OCI-LY7 (cell line): ENCODE measurements around the gene LSAMP. TPM values are rescaled to one million over a fixed set of nuclear protein-coding genes. Genes with fewer than 3 reads are reported as not detected.

Experiments used
- BruUV-seq: library from RNA; stranded (reverse); fragments of 400-500 nt; replicated peaks from 2 replicates; lab custom pipeline; 2021; lab: Mats Ljungman, UMichigan
- CTCF ChIA-PET: fragments of 300-600 bp; sonication (Branson Sonifier 250); formaldehyde crosslinking; loops from one replicate; lab custom pipeline; 2022; ENCODE audit warnings: antibody characterized with exemption; ENCODE audit not compliant: unreplicated experiment; lab: Charles Lee
- POLR2A ChIA-PET: fragments of 300-600 bp; sonication (Branson Sonifier 250); formaldehyde crosslinking; loops from one replicate; lab custom pipeline; 2022; ENCODE audit warnings: antibody characterized with exemption; lab: Charles Lee
- DNase-seq: peaks from one replicate; pipeline ENCODE4 v3.0.0-alpha.2; 2015; ENCODE audit warnings: low spot score
- H2AFZ ChIP-seq: fragments of 200-600 bp; sonication (generic), shearing (Covaris generic); 2 replicates; pipeline ENCODE4 v1.6.1; 2014; ENCODE audit warnings: mild to moderate bottlenecking, antibody characterized with exemption, low read length, moderate library complexity
- H3K27ac ChIP-seq: fragments of 200-600 bp; sonication (generic); 2 replicates; pipeline ENCODE4 v1.5.1; 2014; ENCODE audit warnings: mixed run types, low read depth, mild to moderate bottlenecking, moderate library complexity, low read length, inconsistent platforms; ENCODE audit not compliant: poor library complexity, severe bottlenecking
- H3K36me3 ChIP-seq: fragments of 200-600 bp; sonication (generic); 2 replicates; pipeline ENCODE4 v1.6.1; 2014; ENCODE audit warnings: mild to moderate bottlenecking, antibody characterized with exemption, low read length, moderate library complexity, mixed read lengths; ENCODE audit not compliant: insufficient read depth
- H3K4me1 ChIP-seq: fragments of 200-600 bp; sonication (generic); 2 replicates; pipeline ENCODE4 v1.5.1; 2014; ENCODE audit warnings: mild to moderate bottlenecking, low read length; ENCODE audit not compliant: insufficient read depth, poor library complexity, severe bottlenecking
- H3K4me2 ChIP-seq: fragments of 200-600 bp; sonication (generic); 2 replicates; pipeline ENCODE4 v1.6.1; 2014; ENCODE audit warnings: mild to moderate bottlenecking, low read length
- H3K4me3 ChIP-seq: fragments of 200-600 bp; sonication (generic); 2 replicates; pipeline ENCODE4 v1.5.1; 2014; ENCODE audit warnings: mild to moderate bottlenecking, low read depth, low read length; ENCODE audit not compliant: poor library complexity, severe bottlenecking
- H3K79me2 ChIP-seq: fragments of 200-600 bp; sonication (generic); 2 replicates; pipeline ENCODE4 v1.6.1; 2016; ENCODE audit warnings: low read depth, mild to moderate bottlenecking, low read length, moderate library complexity, mixed read lengths; ENCODE audit not compliant: insufficient read depth
- H3K9me2 ChIP-seq: fragments of 200-600 bp; sonication (generic); 2 replicates; pipeline ENCODE4 v1.6.1; 2016; ENCODE audit warnings: mild to moderate bottlenecking, low read length, mixed read lengths; ENCODE audit not compliant: insufficient read depth
- H3K9me3 ChIP-seq: fragments of 200-600 bp; sonication (generic); 2 replicates; pipeline ENCODE4 v1.6.1; 2014; ENCODE audit warnings: mild to moderate bottlenecking, mixed run types, low read length, mixed read lengths
- H4K20me1 ChIP-seq: fragments of 200-600 bp; sonication (generic); 2 replicates; pipeline ENCODE4 v1.6.1; 2014; ENCODE audit warnings: mild to moderate bottlenecking, antibody characterized with exemption, low read length, moderate library complexity, mixed read lengths; ENCODE audit not compliant: insufficient read depth
- EZH2phosphoT487 ChIP-seq: fragments of 200-600 bp; sonication (generic); IDR thresholded peaks from 2 replicates; pipeline ENCODE4 v1.6.1; 2018; ENCODE audit warnings: low read depth, borderline replicate concordance, mild to moderate bottlenecking, mixed run types, antibody characterized with exemption, low read length, moderate library complexity, mixed read lengths
- intact Hi-C: fragments of 100-400 bp; cut with micrococcal nuclease; formaldehyde crosslinking; loops from one replicate; pipeline ENCODE4 v1.10.0; 2022; ENCODE audit not compliant: unreplicated experiment
- total RNA-seq, 2 experiments: library from RNA; depleted of rRNA in 1 of 2; stranded (reverse); fragments of >200 nt in 1 of 2; shearing (Covaris generic) in 1 of 2; gene quantifications; 2 replicates each; pipeline ENCODE4 v1.2.3, GENCODE V29; 2014 to 2022
- TF ChIP-seq, protein P1 (sequence below): fragments of 200-600 bp; sonication (generic); conservative IDR thresholded peaks from 2 replicates; pipeline ENCODE4 v1.5.1; 2014; ENCODE audit warnings: mild to moderate bottlenecking, antibody characterized with exemption, low read length, moderate library complexity, mixed read lengths

Gene LSAMP
- total RNA-seq, 2 experiments from 2014 or later = 1.4 TPM; not detected in 1

DNA sequence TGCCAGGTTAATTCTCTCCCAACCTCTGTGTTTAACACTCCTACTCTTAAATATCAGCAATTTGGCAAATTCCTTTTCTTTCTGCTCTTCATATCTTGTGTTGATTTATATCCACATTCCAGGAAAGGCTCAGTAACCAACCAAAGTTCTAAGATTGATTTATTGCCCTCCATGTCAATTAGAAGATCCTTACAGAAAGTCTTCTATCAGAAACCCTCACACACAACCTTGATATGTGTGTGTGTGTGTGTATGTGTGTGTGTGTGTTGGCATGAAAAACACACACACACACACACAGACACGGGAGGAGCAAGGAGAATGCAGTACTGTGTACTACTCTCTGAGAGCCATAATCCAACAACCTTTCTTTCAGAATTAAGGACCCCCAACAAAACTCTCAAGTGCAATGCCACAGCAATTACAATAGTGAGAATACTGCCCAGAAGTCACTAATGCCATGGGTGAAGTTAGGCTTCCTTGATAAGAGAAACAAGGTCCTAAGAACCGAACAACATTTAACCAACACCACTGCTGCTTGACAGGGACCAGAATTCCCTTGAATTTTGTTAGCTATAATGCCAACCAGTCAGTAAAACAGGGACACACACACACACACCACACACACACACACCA is 1.1 kb downstream of the LSAMP start:
- Histone ChIP-seq H3K9me3 (no peaks in the 10 kb centered on the region), H3K36me3 (no peaks in the 10 kb centered on the region), H3K27ac (no peak overlapping the region), H3K4me2 (no peak overlapping the region), H2AFZ (no peak overlapping the region), H3K79me2 (no peaks in the 10 kb centered on the region), H3K9me2 (no peaks in the 10 kb centered on the region), H3K4me1 (no peaks in the 10 kb centered on the region), H4K20me1 (no peaks in the 10 kb centered on the region), H3K4me3 (no peak overlapping the region)
- ChIA-PET POLR2A (no interaction called here), CTCF (no interaction called here)
- no peak for DNase-seq
- TF ChIP-seq EZH2phosphoT487 = no peak
- BruUV-seq = no TSS peak
- intact Hi-C loops = no loop called here

DNA sequence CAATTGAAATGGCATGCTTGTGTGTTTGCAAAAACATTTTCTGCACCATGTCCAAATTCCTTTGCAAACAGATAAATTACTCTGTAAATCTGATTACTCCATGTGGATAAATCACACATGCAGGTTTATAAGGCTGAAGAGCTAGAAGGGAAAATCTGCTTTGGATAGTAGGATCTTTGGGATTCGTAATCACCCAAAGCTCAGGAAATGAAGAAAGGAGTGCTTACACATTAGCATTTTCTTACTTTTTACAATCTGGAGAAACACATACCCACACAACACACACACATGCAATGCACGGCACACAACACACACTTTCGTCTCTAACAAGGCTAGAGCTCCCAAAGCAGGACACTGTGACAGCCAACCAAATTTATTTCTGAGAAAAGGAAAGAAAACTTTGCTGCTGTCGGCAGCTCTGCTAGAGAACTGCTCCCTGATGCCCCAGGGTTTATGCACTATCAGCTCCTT is 2.1 kb downstream of the LSAMP start:
- intact Hi-C loops = no loop called here
- H3K4me3 ChIP-seq = no peak overlapping the region
- TF ChIP-seq EZH2phosphoT487 = no peak
- TF ChIP-seq, protein P1, sequence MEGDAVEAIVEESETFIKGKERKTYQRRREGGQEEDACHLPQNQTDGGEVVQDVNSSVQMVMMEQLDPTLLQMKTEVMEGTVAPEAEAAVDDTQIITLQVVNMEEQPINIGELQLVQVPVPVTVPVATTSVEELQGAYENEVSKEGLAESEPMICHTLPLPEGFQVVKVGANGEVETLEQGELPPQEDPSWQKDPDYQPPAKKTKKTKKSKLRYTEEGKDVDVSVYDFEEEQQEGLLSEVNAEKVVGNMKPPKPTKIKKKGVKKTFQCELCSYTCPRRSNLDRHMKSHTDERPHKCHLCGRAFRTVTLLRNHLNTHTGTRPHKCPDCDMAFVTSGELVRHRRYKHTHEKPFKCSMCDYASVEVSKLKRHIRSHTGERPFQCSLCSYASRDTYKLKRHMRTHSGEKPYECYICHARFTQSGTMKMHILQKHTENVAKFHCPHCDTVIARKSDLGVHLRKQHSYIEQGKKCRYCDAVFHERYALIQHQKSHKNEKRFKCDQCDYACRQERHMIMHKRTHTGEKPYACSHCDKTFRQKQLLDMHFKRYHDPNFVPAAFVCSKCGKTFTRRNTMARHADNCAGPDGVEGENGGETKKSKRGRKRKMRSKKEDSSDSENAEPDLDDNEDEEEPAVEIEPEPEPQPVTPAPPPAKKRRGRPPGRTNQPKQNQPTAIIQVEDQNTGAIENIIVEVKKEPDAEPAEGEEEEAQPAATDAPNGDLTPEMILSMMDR = no peak
- no peak overlapping the region for H3K4me2 ChIP-seq
- no peak overlapping the region for H3K27ac ChIP-seq
- no peaks in the 10 kb centered on the region for H3K36me3 ChIP-seq
- no TSS peak for BruUV-seq
- no peaks in the 10 kb centered on the region for H4K20me1 ChIP-seq
- H3K79me2 ChIP-seq = no peaks in the 10 kb centered on the region
- H3K9me3 ChIP-seq = no peaks in the 10 kb centered on the region
- H2AFZ ChIP-seq = no peak overlapping the region
- H3K4me1 ChIP-seq = no peaks in the 10 kb centered on the region
- no peak for DNase-seq
- ChIA-PET CTCF (no interaction called here), POLR2A (interaction anchor here (0.7 to 0.8 kb wide), 2 partner anchors 145 to 297 kb away, joined by 3 to 6 read pairs; no protein-coding TSS in a partner anchor)
- H3K9me2 ChIP-seq = no peaks in the 10 kb centered on the region

DNA sequence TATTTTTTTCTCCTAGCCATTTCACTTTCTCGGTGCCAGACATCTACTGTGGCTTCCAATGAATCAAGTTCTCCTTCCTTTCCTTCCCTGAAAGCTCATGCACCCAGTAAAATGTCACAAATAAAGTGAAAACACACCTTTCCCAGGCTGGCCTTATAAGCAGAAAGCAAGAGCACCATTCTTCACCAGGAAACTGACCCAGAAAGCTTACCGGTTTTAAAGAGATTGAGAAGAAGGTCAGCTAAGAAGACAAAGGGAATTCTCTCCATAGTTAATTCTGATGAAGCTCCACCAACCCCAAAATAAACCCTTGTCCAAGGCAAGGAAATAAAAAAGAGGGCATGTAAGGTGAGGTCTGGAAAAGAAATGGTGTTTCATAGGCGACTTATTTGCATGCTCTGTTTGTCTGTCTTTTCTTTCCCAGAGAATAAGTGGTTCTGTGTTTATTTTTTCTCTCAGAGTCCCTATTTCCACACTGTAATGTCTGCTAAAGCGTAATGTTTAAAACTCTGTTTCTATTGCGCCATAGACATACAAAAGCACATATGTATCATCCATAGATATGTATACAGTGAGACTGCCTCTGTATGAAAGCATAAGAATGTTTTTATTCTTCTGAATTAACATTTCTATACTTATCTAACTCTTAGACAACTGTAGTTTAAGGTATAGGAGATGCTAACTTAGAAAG is 2.8 kb downstream of the LSAMP start:
- intact Hi-C loops = no loop called here
- no peak overlapping the region for H2AFZ ChIP-seq
- BruUV-seq = no TSS peak
- no peak overlapping the region for H3K4me2 ChIP-seq
- no peaks in the 10 kb centered on the region for H3K9me2 ChIP-seq
- H4K20me1 ChIP-seq = no peaks in the 10 kb centered on the region
- no peaks in the 10 kb centered on the region for H3K4me1 ChIP-seq
- H3K9me3 ChIP-seq = no peaks in the 10 kb centered on the region
- no peaks in the 10 kb centered on the region for H3K36me3 ChIP-seq
- no peak overlapping the region for H3K27ac ChIP-seq
- H3K4me3 ChIP-seq = no peak overlapping the region
- H3K79me2 ChIP-seq = no peaks in the 10 kb centered on the region
- ChIA-PET CTCF (no interaction called here), POLR2A (interaction anchor here (0.5 to 0.7 kb wide), 3 partner anchors 39 to 296 kb away, joined by 3 read pairs; no protein-coding TSS in a partner anchor)
- TF ChIP-seq, protein P1 = no peak
- TF ChIP-seq EZH2phosphoT487 = no peak
- DNase-seq = no peak
